ENCODE data around the gene ZNF750. TPM values are rescaled to one million over a fixed set of nuclear protein-coding genes. Genes with fewer than 3 reads are reported as not detected.

The ZNF750 gene
- total RNA-seq, 2 experiments from 2014 or later = not detected

- Mint-ChIP-seq H3K4me1 (peaks cover 71% of the 10 kb centered on the region), H3K36me3 (peaks cover 5% of the 10 kb centered on the region), H3K27me3 (no peaks in the 10 kb centered on the region), H3K4me3 (no peak overlapping the region), H3K27ac (no peak overlapping the region), H3K9me3 (ENCODE audit: low read depth) (no peaks in the 10 kb centered on the region)
- DNase-seq (no peak), ATAC-seq (no peak)
- CTCF ChIA-PET = interaction anchor here (0.9 to 1.4 kb wide), 2 partner anchors 15 to 24 kb away, joined by 3 to 5 read pairs; no protein-coding TSS in a partner anchor
Observed at GRCh38 chr17:82861393-82861775, 21.6 kb upstream of the ZNF750 start.

GRCh38 chr17:82860606-82861392 is 21.0 kb upstream of the ZNF750 start:
- Mint-ChIP-seq H3K4me3 (peak overlapping the region; percentile 77), H3K36me3 (peaks cover 7% of the 10 kb centered on the region), H3K27ac (peak overlapping the region; percentile 85), H3K9me3 (ENCODE audit: low read depth) (no peaks in the 10 kb centered on the region), H3K4me1 (peaks cover 65% of the 10 kb centered on the region), H3K27me3 (no peaks in the 10 kb centered on the region)
- CTCF ChIA-PET = interaction anchor here (0.9 to 1.6 kb wide), 4 partner anchors 15 to 190 kb away, joined by 3 to 6 read pairs (median 4); no protein-coding TSS in a partner anchor
- no peak for DNase-seq
- no peak for ATAC-seq

GRCh38 chr17:82859431-82860403 is 19.9 kb upstream of the ZNF750 start:
- DNase-seq (peak; percentile 76), ATAC-seq (peak; percentile 28)
- Mint-ChIP-seq H3K27me3 (no peaks in the 10 kb centered on the region), H3K27ac (peak overlapping the region; percentile 85), H3K36me3 (peaks cover 7% of the 10 kb centered on the region), H3K9me3 (ENCODE audit: low read depth) (no peaks in the 10 kb centered on the region), H3K4me1 (peaks cover 55% of the 10 kb centered on the region), H3K4me3 (peak overlapping the region; percentile 77)
- CTCF ChIA-PET = interaction anchor here (1.0 to 1.6 kb wide), 3 partner anchors 25 to 192 kb away, joined by 3 to 6 read pairs (median 3); no protein-coding TSS in a partner anchor

- no peak overlapping the region for H3K4me3 Mint-ChIP-seq
- H3K4me1 Mint-ChIP-seq = peaks cover 44% of the 10 kb centered on the region
- H3K36me3 Mint-ChIP-seq = peaks cover 7% of the 10 kb centered on the region
- no peaks in the 10 kb centered on the region for H3K27me3 Mint-ChIP-seq
- no peaks in the 10 kb centered on the region for H3K9me3 Mint-ChIP-seq (ENCODE audit: low read depth)
- CTCF ChIA-PET = interaction anchor here (1.0 to 1.6 kb wide), 2 partner anchors 27 to 34 kb away, joined by 3 to 6 read pairs; no protein-coding TSS in a partner anchor
- peak overlapping the region; percentile 85 for H3K27ac Mint-ChIP-seq
- ATAC-seq (no peak), DNase-seq (no peak)
Observed at GRCh38 chr17:82858376-82859126, 18.7 kb upstream of the ZNF750 start.

GRCh38 chr17:82856361-82856760 is 16.5 kb upstream of the ZNF750 start:
- CTCF ChIA-PET = interaction anchor here (1.6 to 1.9 kb wide), 2 partner anchors 18 to 74 kb away, joined by 4 to 5 read pairs; no protein-coding TSS in a partner anchor
- peaks cover 7% of the 10 kb centered on the region for H3K36me3 Mint-ChIP-seq
- ATAC-seq = no peak
- no peaks in the 10 kb centered on the region for H3K9me3 Mint-ChIP-seq (ENCODE audit: low read depth)
- no peaks in the 10 kb centered on the region for H3K27me3 Mint-ChIP-seq
- H3K4me1 Mint-ChIP-seq = peaks cover 26% of the 10 kb centered on the region
- H3K4me3 Mint-ChIP-seq = no peak overlapping the region
- H3K27ac Mint-ChIP-seq = no peak overlapping the region
- DNase-seq = no peak

GRCh38 chr17:82854226-82854625 is 14.4 kb upstream of the ZNF750 start:
- peaks cover 12% of the 10 kb centered on the region for H3K36me3 Mint-ChIP-seq
- ATAC-seq (no peak), DNase-seq (no peak)
- no peak overlapping the region for H3K4me3 Mint-ChIP-seq
- H3K27ac Mint-ChIP-seq = no peak overlapping the region
- CTCF ChIA-PET = interaction anchor here (1.7 kb wide), 1 partner anchor 33 kb away, joined by 3 read pairs; no protein-coding TSS in a partner anchor
- no peaks in the 10 kb centered on the region for H3K27me3 Mint-ChIP-seq
- H3K9me3 Mint-ChIP-seq (ENCODE audit: low read depth) = no peaks in the 10 kb centered on the region
- peaks cover 13% of the 10 kb centered on the region for H3K4me1 Mint-ChIP-seq

GRCh38 chr17:82851381-82851780 is 11.6 kb upstream of the ZNF750 start:
- ATAC-seq = no peak
- Mint-ChIP-seq H3K36me3 (peaks cover 7% of the 10 kb centered on the region), H3K4me1 (peaks cover 7% of the 10 kb centered on the region), H3K9me3 (ENCODE audit: low read depth) (no peaks in the 10 kb centered on the region), H3K27ac (no peak overlapping the region), H3K27me3 (no peaks in the 10 kb centered on the region), H3K4me3 (no peak overlapping the region)
- CTCF ChIA-PET = no interaction called here
- DNase-seq = no peak

GRCh38 chr17:82849076-82849945 is 9.5 kb upstream of the ZNF750 start:
- H3K36me3 Mint-ChIP-seq = peaks cover 4% of the 10 kb centered on the region
- CTCF ChIA-PET = no interaction called here
- peaks cover 7% of the 10 kb centered on the region for H3K4me1 Mint-ChIP-seq
- H3K4me3 Mint-ChIP-seq = no peak overlapping the region
- no peaks in the 10 kb centered on the region for H3K9me3 Mint-ChIP-seq (ENCODE audit: low read depth)
- no peak overlapping the region for H3K27ac Mint-ChIP-seq
- no peaks in the 10 kb centered on the region for H3K27me3 Mint-ChIP-seq
- ATAC-seq = no peak
- DNase-seq = no peak

- H3K27me3 Mint-ChIP-seq = no peaks in the 10 kb centered on the region
- CTCF ChIA-PET = no interaction called here
- peak overlapping the region; percentile 61 for H3K4me3 Mint-ChIP-seq
- ATAC-seq = peak; percentile 96
- H3K9me3 Mint-ChIP-seq (ENCODE audit: low read depth) = no peaks in the 10 kb centered on the region
- H3K27ac Mint-ChIP-seq = peak overlapping the region; percentile 75
- peak; percentile 79 for DNase-seq
- H3K36me3 Mint-ChIP-seq = peaks cover 4% of the 10 kb centered on the region
- peaks cover 11% of the 10 kb centered on the region for H3K4me1 Mint-ChIP-seq
Observed at GRCh38 chr17:82848022-82848592, 8.3 kb upstream of the ZNF750 start.

- ATAC-seq (no peak), DNase-seq (no peak)
- Mint-ChIP-seq H3K4me3 (no peak overlapping the region), H3K36me3 (peaks cover 4% of the 10 kb centered on the region), H3K27me3 (no peaks in the 10 kb centered on the region), H3K27ac (no peak overlapping the region), H3K4me1 (peaks cover 11% of the 10 kb centered on the region), H3K9me3 (ENCODE audit: low read depth) (no peaks in the 10 kb centered on the region)
- CTCF ChIA-PET = no interaction called here
Observed at GRCh38 chr17:82846061-82846691, 6.4 kb upstream of the ZNF750 start.

- H3K9me3 Mint-ChIP-seq (ENCODE audit: low read depth) = no peaks in the 10 kb centered on the region
- H3K27ac Mint-ChIP-seq = no peak overlapping the region
- H3K27me3 Mint-ChIP-seq = no peaks in the 10 kb centered on the region
- no peak overlapping the region for H3K4me3 Mint-ChIP-seq
- CTCF ChIA-PET = no interaction called here
- peaks cover 11% of the 10 kb centered on the region for H3K4me1 Mint-ChIP-seq
- H3K36me3 Mint-ChIP-seq = peaks cover 2% of the 10 kb centered on the region
- DNase-seq = no peak
- no peak for ATAC-seq
Observed at GRCh38 chr17:82845163-82845807, 5.5 kb upstream of the ZNF750 start.
